COR-L47 (cell line): ENCODE data around the gene ZNF273.
"Not testable (repeated sequence)": the region's sequence is repeated elsewhere in the genome, so short reads cannot be mapped to it uniquely, and the experiment has no call there.

Experiments
- DNase-seq: peaks from one replicate; lab custom pipeline; 2025; lab: John Stamatoyannopoulos, UW

The ZNF273 gene

GRCh38 chr7:64902806-64903721, at the start of gene ZNF273:
Gene ZNF273, plus strand, starts transcription at chr7:64903273. Its CDS starts 45 bp downstream, at chr7:64903318.
- DNase-seq: peak; percentile 91

- no peak for DNase-seq
These were observed 49.4 kb upstream of the ZNF273 start for GRCh38 chr7:64853679-64854078.

- DNase-seq: no peak
These were observed 48.1 kb upstream of the ZNF273 start for GRCh38 chr7:64854969-64855368.

- DNase-seq: no peak
These were observed 40.1 kb upstream of the ZNF273 start for GRCh38 chr7:64863021-64863420.

GRCh38 chr7:64863530-64863929, 39.5 kb upstream of the ZNF273 start:
- DNase-seq: not testable (repeated sequence)

- no peak for DNase-seq
These were observed 39.1 kb upstream of the ZNF273 start for GRCh38 chr7:64863969-64864368.

- no peak for DNase-seq
These were observed 35.1 kb upstream of the ZNF273 start for GRCh38 chr7:64867863-64868440.

- no peak for DNase-seq
These were observed 34.6 kb upstream of the ZNF273 start for GRCh38 chr7:64868499-64868898.

GRCh38 chr7:64869121-64869725, 33.9 kb upstream of the ZNF273 start:
- no peak for DNase-seq

- DNase-seq: no peak
These were observed 33.0 kb upstream of the ZNF273 start for GRCh38 chr7:64869912-64870562.

- no peak for DNase-seq
These were observed 32.4 kb upstream of the ZNF273 start for GRCh38 chr7:64870656-64871055.

- DNase-seq: no peak
These were observed 31.3 kb upstream of the ZNF273 start for GRCh38 chr7:64871761-64872160.

GRCh38 chr7:64872351-64873154, 30.5 kb upstream of the ZNF273 start:
- no peak for DNase-seq

GRCh38 chr7:64873155-64873500, 29.9 kb upstream of the ZNF273 start:
- DNase-seq: no peak

GRCh38 chr7:64873517-64873916, 29.6 kb upstream of the ZNF273 start:
- no peak for DNase-seq

GRCh38 chr7:64874114-64874513, 29.0 kb upstream of the ZNF273 start:
- no peak for DNase-seq

- no peak for DNase-seq
These were observed 28.4 kb upstream of the ZNF273 start for GRCh38 chr7:64874562-64875250.

GRCh38 chr7:64875258-64875657, 27.8 kb upstream of the ZNF273 start:
- no peak for DNase-seq

- no peak for DNase-seq
These were observed 27.2 kb upstream of the ZNF273 start for GRCh38 chr7:64875658-64876406.
